Stimulated activated CD8-positive, alpha-beta memory T cell treated with anti-CD3 and anti-CD28 coated beads, Interleukin-12 subunit alpha, Interleukin-12 subunit beta, amount 100 ng/mL, for 1 hour (primary cell): ENCODE results near the gene UQCR11.
A peak's percentile ranks its signal among the peaks of the same experiment; 100 is the strongest.
"Not testable (repeated sequence)": the region's sequence is repeated elsewhere in the genome, so short reads cannot be mapped to it uniquely, and the experiment has no call there.

Experiments used
- DNase-seq: peaks from one replicate; pipeline ENCODE4 v3.0.0-alpha.2; 2020; ENCODE audit warnings: low read depth

The UQCR11 gene

DNA sequence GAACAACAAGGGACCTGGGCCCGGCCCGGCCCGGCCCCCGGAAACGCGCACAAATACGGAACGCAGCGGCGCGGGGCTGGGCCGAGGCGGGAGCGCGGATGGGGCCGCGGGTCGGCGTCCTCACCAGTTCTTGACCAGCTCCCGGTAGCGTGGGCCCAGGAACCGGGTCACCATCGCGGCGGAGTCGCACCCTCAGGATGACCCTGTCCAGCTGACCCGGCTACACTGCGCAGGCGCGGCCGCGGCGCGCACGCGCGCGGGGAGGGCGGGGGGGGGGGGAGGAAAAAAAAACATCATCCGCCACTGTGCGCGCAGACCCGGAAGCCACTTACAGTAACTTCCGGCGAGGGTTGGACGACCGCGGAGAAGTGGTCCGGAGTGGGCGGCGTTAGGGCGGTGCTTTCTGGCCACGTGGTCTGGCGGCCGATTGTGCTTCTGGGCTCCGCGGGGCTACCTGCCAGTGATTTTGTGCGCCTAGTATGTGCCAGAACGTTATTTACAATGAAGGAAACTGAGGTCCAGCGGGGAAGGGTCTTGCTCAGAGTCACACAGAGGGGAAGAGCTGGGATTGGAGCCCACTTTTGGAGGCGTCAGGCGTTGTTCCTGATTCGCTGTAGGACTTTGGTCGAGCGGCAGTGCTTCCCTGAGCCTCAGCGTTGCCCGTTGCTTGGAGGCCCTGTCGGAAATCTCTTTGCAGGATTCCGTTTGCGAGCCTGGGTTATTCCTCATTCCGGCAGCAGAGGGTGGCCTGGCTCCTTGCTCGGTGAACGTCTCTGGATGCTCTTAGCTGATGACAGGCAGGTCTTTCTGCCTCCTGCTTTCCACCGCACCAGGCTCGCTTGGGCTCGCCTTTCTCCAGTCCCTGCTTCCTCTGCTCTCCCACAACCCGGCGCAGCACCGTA, at the start of gene UQCR11:
UQCR11 (minus strand) TSS at position 227 of the 902 bp plus-strand sequence; CDS start at position 174, 53 bp downstream.
- DNase-seq = peak; percentile 87

DNA sequence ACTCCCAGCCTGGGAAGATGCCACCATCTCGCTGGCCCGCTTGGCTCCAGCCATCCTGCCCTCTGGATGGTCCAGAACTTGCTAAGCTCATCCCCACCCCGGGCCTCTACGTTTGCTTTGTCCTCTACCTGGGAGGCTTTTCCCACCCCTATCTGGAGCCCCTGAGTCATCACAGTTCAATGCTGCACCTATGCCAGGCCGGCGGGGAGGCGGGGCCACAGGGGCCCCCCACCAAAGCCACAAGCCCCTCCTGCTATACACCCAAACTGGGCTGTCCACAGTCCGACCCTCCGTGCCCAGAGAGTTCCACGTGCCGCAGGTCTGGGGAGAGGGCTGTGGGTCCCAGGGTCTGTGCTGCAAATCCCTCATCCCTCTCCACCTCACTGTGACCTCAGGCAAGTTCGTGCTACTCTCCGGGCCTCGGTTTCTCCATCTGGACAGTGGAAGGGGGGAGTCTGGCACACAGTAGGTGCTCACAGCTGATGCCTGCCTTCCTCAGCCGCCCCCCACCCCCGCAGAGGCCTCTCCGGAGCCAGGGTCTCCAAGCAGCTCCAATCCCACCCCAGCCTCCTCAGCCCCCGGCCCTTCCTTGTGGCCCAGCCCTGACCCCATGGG, 49.0 kb upstream of the UQCR11 start:
- no peak for DNase-seq

GRCh38 chr19:1653300-1653628, 48.0 kb upstream of the UQCR11 start:
- DNase-seq = no peak

DNA sequence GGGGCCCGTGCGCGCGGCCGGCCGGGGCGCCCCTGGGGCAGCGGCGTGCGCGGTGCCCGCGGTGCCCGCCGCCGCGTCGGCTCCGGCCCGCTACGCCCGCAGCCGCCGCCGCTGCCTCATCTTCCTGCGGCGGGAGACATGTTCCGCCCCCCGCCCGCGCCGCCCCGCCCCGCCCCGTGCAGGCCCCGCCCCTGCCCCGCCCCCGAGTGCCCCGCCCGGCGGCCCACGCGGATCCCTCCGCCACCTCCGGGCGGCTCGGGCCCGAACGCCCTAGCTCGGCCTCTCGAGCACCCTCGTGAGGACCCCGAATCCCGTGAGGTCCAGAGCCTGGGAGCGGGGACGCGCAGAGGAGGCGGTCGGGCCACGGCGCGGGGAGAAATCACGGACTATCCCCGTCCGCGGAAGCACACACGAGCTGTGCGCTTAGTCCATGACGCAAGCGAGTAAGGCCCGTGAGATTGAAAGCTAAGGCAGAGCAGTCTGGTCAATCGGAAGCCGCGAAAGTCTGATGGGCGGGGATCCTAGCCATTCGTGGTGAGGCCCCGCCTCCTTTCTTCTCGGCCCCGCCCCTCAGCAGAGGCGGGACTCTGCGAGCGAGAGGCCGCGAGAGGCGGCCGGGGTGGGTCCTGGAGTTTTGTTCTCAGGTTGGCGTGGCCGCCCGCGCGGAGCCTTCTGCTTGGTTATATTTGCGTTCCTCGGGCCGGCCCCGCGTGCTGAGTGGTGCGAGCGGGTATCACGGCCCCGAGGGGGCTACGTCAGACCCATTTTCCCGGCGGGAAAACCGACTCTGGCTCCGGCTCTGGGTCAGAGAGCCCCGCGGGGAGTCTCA, 47.4 kb upstream of the UQCR11 start, which contains the start of gene TCF3:
TCF3 (minus strand) TSS at position 145 of the 829 bp plus-strand sequence. CDS start 2,367 bp downstream, outside the sequence.
- peak; percentile 97 for DNase-seq

DNA sequence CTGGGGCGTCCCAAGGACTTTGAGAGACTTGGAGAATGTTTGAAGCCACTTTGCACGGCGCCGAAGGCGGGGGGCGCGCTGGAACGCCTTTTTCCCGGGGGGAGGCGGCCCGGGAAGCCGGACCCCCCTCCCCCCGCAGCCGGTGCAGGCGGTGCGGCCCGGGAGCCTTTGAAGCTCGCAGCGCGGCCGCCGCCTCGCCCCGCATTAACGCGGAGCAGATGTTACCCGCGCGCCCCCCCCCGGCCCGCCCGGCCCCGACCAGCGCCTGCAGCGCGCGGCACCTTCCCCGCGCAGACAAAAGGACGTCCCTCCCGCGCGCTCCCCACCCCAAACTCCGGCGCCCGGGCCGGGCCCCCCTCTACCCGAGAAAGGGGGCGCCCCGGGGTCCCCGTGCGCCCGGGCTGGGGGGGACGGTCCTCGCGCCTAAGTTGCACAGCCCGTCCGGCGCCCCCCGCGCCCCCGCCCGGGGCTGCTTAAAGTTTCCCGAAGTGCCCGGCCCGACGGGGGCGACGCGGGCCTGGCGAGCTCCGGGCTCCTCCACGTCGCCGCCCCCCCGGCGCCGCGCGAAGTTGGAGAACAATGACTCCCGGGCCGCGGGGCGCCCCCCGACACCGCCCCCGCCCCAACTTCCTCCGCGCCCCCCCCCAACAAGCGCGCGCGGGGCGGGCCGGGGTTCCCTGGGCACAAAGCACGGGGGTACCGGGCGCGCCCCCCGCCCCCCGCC, 46.5 kb upstream of the UQCR11 start:
- DNase-seq = no peak

GRCh38 chr19:1650650-1651567, 45.6 kb upstream of the UQCR11 start:
- DNase-seq = peak; percentile 45

DNA sequence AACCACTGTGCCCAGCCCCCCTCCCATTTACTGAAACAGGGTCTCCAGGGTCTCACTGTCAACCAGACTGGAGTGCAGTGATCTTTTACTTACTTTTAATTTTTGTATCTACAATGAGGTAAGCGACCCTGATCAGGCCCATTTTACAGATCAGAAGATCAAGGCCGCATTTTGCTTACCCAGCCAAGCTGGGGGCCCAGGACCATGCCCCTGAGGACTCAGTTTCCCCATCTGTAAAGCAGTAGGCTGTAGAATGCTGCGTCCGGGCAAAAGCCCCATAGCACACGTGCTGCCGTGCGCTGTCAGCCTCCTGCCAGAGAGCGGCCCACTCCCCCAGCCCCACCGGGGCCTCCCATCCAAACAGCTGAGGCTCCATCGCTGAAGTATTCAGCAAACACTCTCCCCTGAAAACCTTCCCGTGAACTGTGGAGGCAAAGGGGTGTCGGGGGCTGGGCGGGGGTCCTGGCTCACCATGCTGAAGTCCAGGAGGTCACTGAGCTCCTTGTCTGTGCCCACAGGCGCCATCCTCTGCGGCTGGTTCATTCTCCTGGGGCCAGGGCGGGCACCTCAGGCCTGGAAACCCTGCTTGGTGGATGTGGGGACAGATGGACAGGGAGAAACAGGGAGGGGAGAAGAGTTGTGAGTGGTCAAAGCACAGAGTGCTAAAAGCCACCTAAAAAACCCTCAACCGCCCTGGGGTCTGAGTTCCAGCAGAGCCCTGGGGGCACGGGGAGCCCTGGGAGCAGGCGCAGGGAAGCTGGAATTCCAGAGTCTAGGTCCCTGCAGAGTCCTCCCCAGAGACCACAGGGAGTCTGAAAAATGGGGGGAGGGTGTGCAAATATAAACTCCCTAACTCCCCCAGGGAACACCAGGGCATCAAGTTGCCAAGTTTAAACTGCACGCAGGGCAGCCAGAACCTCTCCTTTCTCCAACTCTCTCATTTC, 44.7 kb upstream of the UQCR11 start:
- DNase-seq = no peak

GRCh38 chr19:1648920-1649541, 43.8 kb upstream of the UQCR11 start:
- no peak for DNase-seq

DNA sequence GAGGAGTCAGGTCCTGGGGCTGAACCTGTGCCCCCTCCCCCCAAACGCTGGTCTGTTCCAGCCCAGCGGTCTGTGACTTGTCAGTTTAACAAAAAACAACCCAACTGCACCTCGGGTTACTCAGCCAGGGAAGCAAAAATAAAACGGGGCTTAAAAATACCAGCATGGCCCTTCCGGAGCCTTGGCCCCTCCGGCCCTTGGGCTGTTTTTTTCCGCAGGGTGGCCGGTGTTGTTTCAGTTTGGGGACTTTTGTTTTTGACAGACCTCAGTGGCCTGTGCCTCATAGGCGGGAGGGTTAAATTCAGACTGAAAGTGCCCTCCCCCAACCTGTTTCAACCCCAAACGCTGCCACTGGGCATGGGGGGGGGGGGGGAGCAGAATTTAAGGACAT, 43.2 kb upstream of the UQCR11 start:
- no peak for DNase-seq

GRCh38 chr19:1647501-1648458, 42.5 kb upstream of the UQCR11 start:
- DNase-seq = no peak

DNA sequence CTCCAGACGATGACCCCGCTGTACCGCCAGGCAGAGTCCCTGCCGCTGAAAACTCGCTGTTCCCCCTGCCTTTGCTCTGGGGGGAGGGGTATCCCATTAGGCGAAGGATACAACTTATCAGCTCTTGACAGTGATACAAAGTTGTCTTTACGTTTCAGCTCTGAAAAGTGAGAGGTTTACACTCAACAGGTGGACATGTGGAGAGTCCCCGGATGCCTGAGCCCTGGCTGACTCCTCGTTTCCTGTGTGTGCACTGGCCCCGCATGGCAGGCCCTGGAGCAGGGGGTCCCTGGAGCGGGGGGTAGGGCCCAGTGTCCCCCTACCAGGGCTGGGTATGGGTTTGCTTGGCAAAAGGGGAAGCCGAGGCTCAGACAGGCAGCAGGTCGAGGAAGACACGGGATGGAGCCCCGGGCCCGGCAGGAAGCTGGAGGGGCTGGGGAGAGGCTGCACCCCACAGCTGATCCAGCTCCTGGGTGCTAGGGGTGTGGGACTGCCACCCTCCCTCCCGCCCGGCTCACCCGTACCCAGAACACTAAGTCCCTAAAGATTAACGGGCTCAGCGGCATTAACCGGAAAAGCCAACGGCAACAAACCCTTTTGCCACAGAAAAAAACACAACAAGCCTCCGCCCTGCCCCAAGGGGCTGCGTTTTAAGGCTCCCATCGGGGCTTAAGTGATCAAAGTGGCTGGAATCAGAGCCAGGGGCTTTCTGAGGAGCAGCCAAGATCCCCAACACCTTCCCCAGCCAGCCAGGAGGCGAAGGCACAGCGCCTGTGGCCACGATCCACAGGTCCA, 41.6 kb upstream of the UQCR11 start:
- DNase-seq = no peak

DNA sequence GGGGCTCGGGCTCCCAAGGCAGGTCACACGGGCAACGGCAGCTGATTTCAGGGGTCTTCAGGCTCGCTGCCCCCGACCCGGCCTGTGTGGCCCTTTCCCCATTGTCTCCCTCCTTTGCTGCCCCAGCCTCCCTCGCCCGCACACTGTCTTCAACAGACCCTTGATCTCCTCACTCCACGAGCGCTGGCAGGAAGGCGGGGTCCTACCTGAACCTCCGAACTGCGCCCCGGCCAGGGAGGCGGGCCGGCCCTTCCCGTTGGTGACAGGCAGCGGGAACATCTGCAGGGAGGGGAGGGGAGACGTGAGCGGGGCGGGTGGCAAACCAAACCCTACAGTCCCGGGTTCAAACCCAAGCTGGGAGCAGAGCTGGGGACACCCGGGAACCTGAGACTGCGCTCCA, 40.9 kb upstream of the UQCR11 start:
- DNase-seq = no peak

DNA sequence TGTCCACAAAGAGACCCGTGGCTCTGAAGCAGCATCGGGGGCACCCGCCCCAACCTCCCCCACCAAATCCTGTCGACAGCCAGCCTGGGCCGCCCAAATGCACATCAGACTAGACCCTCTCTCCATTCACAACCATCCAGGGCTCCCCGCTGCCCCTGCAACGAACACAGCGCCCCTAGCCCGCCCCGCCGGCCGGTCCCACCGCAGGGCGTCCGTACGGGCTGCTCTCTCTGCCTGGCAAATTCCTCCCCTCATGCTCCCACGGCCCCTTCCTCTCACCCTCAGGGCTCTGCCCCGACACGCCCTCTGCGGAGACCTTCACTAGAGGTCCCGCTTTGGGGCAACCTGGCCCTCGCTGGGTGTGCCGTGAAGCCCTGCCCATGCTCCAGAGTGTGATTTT, 40.0 kb upstream of the UQCR11 start:
- no peak for DNase-seq

GRCh38 chr19:1644070-1644469, 38.8 kb upstream of the UQCR11 start:
- DNase-seq = no peak

- DNase-seq = not testable (repeated sequence)
Observed at GRCh38 chr19:1640893-1641448, 35.7 kb upstream of the UQCR11 start.

DNA sequence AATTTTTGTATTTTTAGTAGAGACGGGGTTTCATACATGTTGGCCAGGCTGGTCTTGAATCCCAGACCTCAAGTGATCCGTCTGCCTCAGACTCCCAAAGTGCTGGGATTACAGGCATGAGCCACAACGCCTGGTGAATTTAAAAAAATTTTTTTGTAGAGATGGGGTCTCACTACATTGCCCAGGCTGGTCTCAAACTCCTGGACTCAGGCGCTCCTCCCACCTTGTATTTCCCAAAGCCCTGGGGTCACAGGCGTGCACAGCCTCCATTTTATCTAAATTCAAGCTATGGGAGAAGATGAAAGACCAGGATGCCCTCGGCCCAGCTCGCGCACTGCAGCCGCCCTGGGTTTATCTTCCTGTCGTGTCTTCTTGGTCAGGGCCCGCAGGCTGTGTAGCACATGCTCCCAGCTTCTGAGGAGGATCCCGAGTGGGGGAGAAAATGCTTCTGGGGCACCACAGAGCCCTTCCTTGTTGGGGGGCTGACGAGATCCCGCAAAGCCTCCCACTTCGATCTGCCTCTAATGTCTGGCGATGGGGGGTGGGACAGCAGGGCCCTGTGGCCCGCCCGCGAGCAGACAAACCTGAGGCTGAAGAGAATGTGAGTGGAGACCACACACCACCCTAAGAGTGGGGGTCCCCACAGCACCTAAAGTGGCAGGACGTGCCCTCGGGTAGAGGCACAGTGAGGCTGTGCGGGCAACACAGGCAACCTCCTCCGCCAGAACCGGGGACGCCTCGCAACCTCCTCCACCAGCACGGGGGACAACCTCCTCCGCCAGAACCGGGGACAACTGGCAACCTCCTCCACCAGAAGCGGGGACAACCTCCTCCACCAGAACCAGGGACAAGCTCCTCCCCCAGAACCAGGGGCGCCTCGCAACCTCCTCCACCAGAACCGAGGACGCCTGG, 31.3 kb upstream of the UQCR11 start:
- no peak for DNase-seq
